HCT116 (cell line): ENCODE results near the gene GPR142. TPM values are rescaled to one million over a fixed set of nuclear protein-coding genes. Genes with fewer than 3 reads are reported as not detected.
A peak's percentile ranks its signal among the peaks of the same experiment; 100 is the strongest.

Source experiments
- ATAC-seq: fragments of 200-7000 bp; cut with Tn5 transposase; 2 replicates; pipeline ENCODE4 v1.9.1; 2020; ENCODE audit warnings: mild to moderate bottlenecking, moderate library complexity
- BruUV-seq: library from RNA; stranded (reverse); fragments of 400-500 nt; replicated peaks from 2 replicates; lab custom pipeline; 2021; lab: Mats Ljungman, UMichigan
- CTCF ChIA-PET: fragments of 300-600 bp; sonication (Branson Sonifier 250); formaldehyde crosslinking; loops from one replicate; lab custom pipeline; 2021; ENCODE audit warnings: antibody characterized with exemption; lab: Charles Lee
- POLR2A ChIA-PET: fragments of 300-600, 350-600 bp; sonication (Branson Sonifier 250); formaldehyde crosslinking; loops from one replicate; lab custom pipeline; 2021; ENCODE audit warnings: antibody characterized with exemption; lab: Charles Lee
- RAD21 ChIA-PET, 2 experiments: fragments of 300-600 bp; sonication (Branson Sonifier 250); formaldehyde crosslinking; loops; one replicate each; lab custom pipeline; 2023; ENCODE audit warnings: low total read pairs in 2 of 2; ENCODE audit not compliant: uncharacterized antibody in 2 of 2, unreplicated experiment in 2 of 2, low non-redundant PET in 1 of 2; lab: Charles Lee
- DNase-seq: peaks from one replicate; pipeline ENCODE4 v3.0.0-alpha.2; 2010; ENCODE audit warnings: low read depth, low spot score
- H2AFZ ChIP-seq: fragments of 200-600 bp; shearing (Covaris generic), sonication (generic); 2 replicates; pipeline ENCODE4 v1.6.1; 2017; ENCODE audit warnings: low read depth, mixed run types, mixed read lengths, antibody characterized with exemption, low read length; ENCODE audit not compliant: poor library complexity, severe bottlenecking
- H3K27ac ChIP-seq: 2 replicates; pipeline ENCODE4 v1.5.1; 2012; ENCODE audit warnings: low read depth, low read length
- H3K27me3 ChIP-seq: fragments of 200-600 bp; sonication (generic); 2 replicates; pipeline ENCODE4 v1.6.1; 2016; ENCODE audit warnings: mixed run types, low read length, mixed read lengths; ENCODE audit not compliant: insufficient read depth
- H3K36me3 ChIP-seq, 2 experiments: fragments of 200-500 bp in 1 of 2; fragments of 200-600 bp in 1 of 2; sonication (Bioruptor generic) in 1 of 2; sonication (generic) in 1 of 2; 2 replicates each; pipeline versions ENCODE4 v1.5.1 to v1.6.1; 2014 to 2016; ENCODE audit warnings: low read length in 2 of 2, inconsistent platforms in 1 of 2, mixed read lengths in 1 of 2, mixed run types in 1 of 2; ENCODE audit not compliant: insufficient read depth in 2 of 2, control insufficient read depth in 1 of 2
- H3K4me1 ChIP-seq, 2 experiments: fragments of 200-600 bp in 1 of 2; sonication (generic) in 1 of 2; 2 replicates each; pipeline versions ENCODE4 v1.5.1 to v1.6.1; 2012 to 2017; ENCODE audit warnings: low read length in 2 of 2, inconsistent platforms in 1 of 2, mild to moderate bottlenecking in 1 of 2, mixed read lengths in 1 of 2, mixed run types in 1 of 2, moderate library complexity in 1 of 2; ENCODE audit not compliant: insufficient read depth in 2 of 2, control insufficient read depth in 1 of 2
- H3K4me2 ChIP-seq: fragments of 200-600 bp; sonication (generic); 2 replicates; pipeline ENCODE4 v1.6.1; 2017; ENCODE audit warnings: mixed run types, low read length, mixed read lengths
- H3K4me3 ChIP-seq, 2 experiments: fragments of 200-600 bp in 1 of 2; sonication (generic) in 1 of 2; replicated peaks in 1 of 2; 2 replicates each; pipeline ENCODE4 v1.5.1; 2011 to 2016; ENCODE audit warnings: low read length in 2 of 2, control low read depth in 1 of 2, low read depth in 1 of 2, mild to moderate bottlenecking in 1 of 2, mixed read lengths in 1 of 2, mixed run types in 1 of 2
- H3K79me2 ChIP-seq: fragments of 200-600 bp; sonication (generic); 2 replicates; pipeline ENCODE4 v1.6.1; 2017; ENCODE audit warnings: mild to moderate bottlenecking, mixed run types, low read length, moderate library complexity, mixed read lengths; ENCODE audit not compliant: insufficient read depth
- H3K9ac ChIP-seq: fragments of 200-600 bp; sonication (generic); 2 replicates; pipeline ENCODE4 v1.6.1; 2016; ENCODE audit warnings: low read length, mixed read lengths
- H3K9me2 ChIP-seq: fragments of 200-600 bp; sonication (generic), shearing (Covaris generic); 2 replicates; pipeline ENCODE4 v1.6.1; 2017; ENCODE audit warnings: mixed run types, mild to moderate bottlenecking, moderate library complexity; ENCODE audit not compliant: insufficient read depth
- H3K9me3 ChIP-seq, 2 experiments: fragments of 200-500 bp in 1 of 2; fragments of 200-600 bp in 1 of 2; sonication (Bioruptor generic) in 1 of 2; sonication (generic) in 1 of 2; 2 replicates each; pipeline ENCODE4 v1.6.1; 2014 to 2017; ENCODE audit warnings: low read length in 2 of 2, mixed read lengths in 2 of 2, inconsistent platforms in 1 of 2, low read depth in 1 of 2, mild to moderate bottlenecking in 1 of 2, mixed run types in 1 of 2, moderate library complexity in 1 of 2; ENCODE audit not compliant: control insufficient read depth in 1 of 2, insufficient read depth in 1 of 2
- H4K20me1 ChIP-seq: fragments of 200-600 bp; sonication (generic), shearing (Covaris generic); 2 replicates; pipeline ENCODE4 v1.6.1; 2017; ENCODE audit warnings: mixed run types, mild to moderate bottlenecking, moderate library complexity; ENCODE audit not compliant: insufficient read depth
- CBX3 ChIP-seq: IDR thresholded peaks from 2 replicates; pipeline ENCODE4 v1.6.1; 2012; ENCODE audit warnings: low read depth
- ELF1 ChIP-seq: IDR thresholded peaks from 2 replicates; pipeline ENCODE4 v1.6.1; 2012; ENCODE audit warnings: low read depth, borderline replicate concordance
- FOSL1 ChIP-seq: IDR thresholded peaks from 2 replicates; pipeline ENCODE4 v1.6.1; 2012; ENCODE audit warnings: low read depth
- MAX ChIP-seq: IDR thresholded peaks from 2 replicates; pipeline ENCODE4 v1.6.1; 2012
- RAD21 ChIP-seq: IDR thresholded peaks from 2 replicates; pipeline ENCODE4 v1.6.1; 2012; ENCODE audit warnings: low read depth, mild to moderate bottlenecking
- ZFX ChIP-seq: fragments of 450-650 bp; IDR thresholded peaks from 2 replicates; pipeline ENCODE4 v1.6.1; 2017
- intact Hi-C: fragments of 100-400 bp; cut with micrococcal nuclease; formaldehyde crosslinking; loops from 2 replicates; pipeline ENCODE4 v1.10.0; 2022
- total RNA-seq: library from RNA; stranded (reverse); gene quantifications from one replicate; pipeline ENCODE4 v1.2.1, GENCODE V29; 2021; ENCODE audit not compliant: unreplicated experiment
- TF ChIP-seq, protein P1 (sequence below): IDR thresholded peaks from 2 replicates; pipeline ENCODE4 v1.6.1; 2012; ENCODE audit warnings: low read depth
- TF ChIP-seq, protein P2 (sequence below), 3 experiments: fragments of 200-600 bp in 1 of 3; sonication (generic) in 1 of 3; IDR thresholded peaks in 2 of 3; conservative IDR thresholded peaks in 1 of 3; 2 replicates each; pipeline ENCODE4 v1.5.1; 2012 to 2017; ENCODE audit warnings: low read depth in 2 of 3, low read length in 2 of 3, antibody characterized with exemption in 1 of 3, borderline replicate concordance in 1 of 3, control low read depth in 1 of 3, mild to moderate bottlenecking in 1 of 3, mixed read lengths in 1 of 3, mixed run types in 1 of 3, moderate library complexity in 1 of 3; ENCODE audit not compliant: insufficient read depth in 1 of 3

Gene GPR142
- total RNA-seq, 1 experiment from 2014 or later = not detected

- intact Hi-C loops = no loop called here
- RAD21 ChIA-PET = no interaction called here
- no peak for ATAC-seq
- H3K36me3 ChIP-seq = no peaks in the 10 kb centered on the region
- H2AFZ ChIP-seq = no peak overlapping the region
- CTCF ChIA-PET = interaction anchor here (0.9 to 1.0 kb wide), 2 partner anchors 17 to 31 kb away, joined by 3 to 4 read pairs; no protein-coding TSS in a partner anchor
- no peaks in the 10 kb centered on the region for H3K9me2 ChIP-seq
- H3K4me1 ChIP-seq = peaks cover 0 to 19% of the 10 kb centered on the region in 2 experiments; a peak in 2 of 4 replicates
- H3K79me2 ChIP-seq = no peaks in the 10 kb centered on the region
- no peak overlapping the region for H3K27ac ChIP-seq
- no peak for TF ChIP-seq ELF1
- BruUV-seq = no TSS peak
- H3K4me3 ChIP-seq = no peak overlapping the region
- POLR2A ChIA-PET = interaction anchor here (1.2 kb wide), 1 partner anchor 10 kb away, joined by 3 read pairs; no protein-coding TSS in a partner anchor
- H3K9ac ChIP-seq = no peak overlapping the region
- H3K27me3 ChIP-seq = no peaks in the 10 kb centered on the region
- H3K9me3 ChIP-seq = no peaks in the 10 kb centered on the region
- H3K4me2 ChIP-seq = no peak overlapping the region
- H4K20me1 ChIP-seq = no peaks in the 10 kb centered on the region
- no peak for DNase-seq
Observed at GRCh38 chr17:74407384-74407783, 40.1 kb downstream of the GPR142 start.

DNA sequence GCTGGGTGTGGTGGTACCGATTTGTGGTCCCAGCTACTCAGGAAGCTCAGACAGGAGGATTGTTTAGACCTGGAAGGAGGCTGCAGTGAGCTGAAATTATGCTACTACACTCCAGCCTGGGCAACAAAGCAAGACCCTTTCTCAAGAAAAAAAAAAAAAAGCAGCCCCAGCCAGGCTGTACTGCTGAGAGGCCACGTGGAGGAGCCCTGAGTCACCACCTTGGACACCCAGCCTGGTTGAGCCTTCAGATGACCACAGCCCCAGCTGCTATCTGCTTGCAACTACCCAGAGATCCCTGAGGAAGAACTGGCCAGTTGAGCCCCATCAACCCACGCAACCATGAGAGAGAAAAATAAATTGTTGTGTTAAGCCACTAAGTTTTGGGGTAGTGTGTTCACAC lies 41.0 kb downstream of the GPR142 start:
- Histone ChIP-seq H3K27me3 (no peaks in the 10 kb centered on the region), H3K4me2 (no peak overlapping the region), H3K4me1 (peaks cover 0 to 19% of the 10 kb centered on the region in 2 experiments; a peak in 2 of 4 replicates), H3K9ac (no peak overlapping the region), H3K36me3 (no peaks in the 10 kb centered on the region), H3K9me3 (no peaks in the 10 kb centered on the region), H3K27ac (no peak overlapping the region), H3K9me2 (no peaks in the 10 kb centered on the region), H4K20me1 (no peaks in the 10 kb centered on the region), H3K79me2 (no peaks in the 10 kb centered on the region), H2AFZ (no peak overlapping the region), H3K4me3 (no peak overlapping the region)
- TF ChIP-seq, protein P1, sequence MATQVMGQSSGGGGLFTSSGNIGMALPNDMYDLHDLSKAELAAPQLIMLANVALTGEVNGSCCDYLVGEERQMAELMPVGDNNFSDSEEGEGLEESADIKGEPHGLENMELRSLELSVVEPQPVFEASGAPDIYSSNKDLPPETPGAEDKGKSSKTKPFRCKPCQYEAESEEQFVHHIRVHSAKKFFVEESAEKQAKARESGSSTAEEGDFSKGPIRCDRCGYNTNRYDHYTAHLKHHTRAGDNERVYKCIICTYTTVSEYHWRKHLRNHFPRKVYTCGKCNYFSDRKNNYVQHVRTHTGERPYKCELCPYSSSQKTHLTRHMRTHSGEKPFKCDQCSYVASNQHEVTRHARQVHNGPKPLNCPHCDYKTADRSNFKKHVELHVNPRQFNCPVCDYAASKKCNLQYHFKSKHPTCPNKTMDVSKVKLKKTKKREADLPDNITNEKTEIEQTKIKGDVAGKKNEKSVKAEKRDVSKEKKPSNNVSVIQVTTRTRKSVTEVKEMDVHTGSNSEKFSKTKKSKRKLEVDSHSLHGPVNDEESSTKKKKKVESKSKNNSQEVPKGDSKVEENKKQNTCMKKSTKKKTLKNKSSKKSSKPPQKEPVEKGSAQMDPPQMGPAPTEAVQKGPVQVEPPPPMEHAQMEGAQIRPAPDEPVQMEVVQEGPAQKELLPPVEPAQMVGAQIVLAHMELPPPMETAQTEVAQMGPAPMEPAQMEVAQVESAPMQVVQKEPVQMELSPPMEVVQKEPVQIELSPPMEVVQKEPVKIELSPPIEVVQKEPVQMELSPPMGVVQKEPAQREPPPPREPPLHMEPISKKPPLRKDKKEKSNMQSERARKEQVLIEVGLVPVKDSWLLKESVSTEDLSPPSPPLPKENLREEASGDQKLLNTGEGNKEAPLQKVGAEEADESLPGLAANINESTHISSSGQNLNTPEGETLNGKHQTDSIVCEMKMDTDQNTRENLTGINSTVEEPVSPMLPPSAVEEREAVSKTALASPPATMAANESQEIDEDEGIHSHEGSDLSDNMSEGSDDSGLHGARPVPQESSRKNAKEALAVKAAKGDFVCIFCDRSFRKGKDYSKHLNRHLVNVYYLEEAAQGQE = no peak
- no peak; the same call in 1 of the 2 replicates for TF ChIP-seq FOSL1
- TF ChIP-seq, protein P2, sequence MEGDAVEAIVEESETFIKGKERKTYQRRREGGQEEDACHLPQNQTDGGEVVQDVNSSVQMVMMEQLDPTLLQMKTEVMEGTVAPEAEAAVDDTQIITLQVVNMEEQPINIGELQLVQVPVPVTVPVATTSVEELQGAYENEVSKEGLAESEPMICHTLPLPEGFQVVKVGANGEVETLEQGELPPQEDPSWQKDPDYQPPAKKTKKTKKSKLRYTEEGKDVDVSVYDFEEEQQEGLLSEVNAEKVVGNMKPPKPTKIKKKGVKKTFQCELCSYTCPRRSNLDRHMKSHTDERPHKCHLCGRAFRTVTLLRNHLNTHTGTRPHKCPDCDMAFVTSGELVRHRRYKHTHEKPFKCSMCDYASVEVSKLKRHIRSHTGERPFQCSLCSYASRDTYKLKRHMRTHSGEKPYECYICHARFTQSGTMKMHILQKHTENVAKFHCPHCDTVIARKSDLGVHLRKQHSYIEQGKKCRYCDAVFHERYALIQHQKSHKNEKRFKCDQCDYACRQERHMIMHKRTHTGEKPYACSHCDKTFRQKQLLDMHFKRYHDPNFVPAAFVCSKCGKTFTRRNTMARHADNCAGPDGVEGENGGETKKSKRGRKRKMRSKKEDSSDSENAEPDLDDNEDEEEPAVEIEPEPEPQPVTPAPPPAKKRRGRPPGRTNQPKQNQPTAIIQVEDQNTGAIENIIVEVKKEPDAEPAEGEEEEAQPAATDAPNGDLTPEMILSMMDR (IDR thresholded peaks at IDR 0.05 in 2 of 3, conservative IDR thresholded peaks at IDR 0.05 in 1 of 3; ENCODE audit: borderline replicate concordance in 1 of 3, insufficient read depth in 1 of 3, low read depth in 2 of 3, low read length in 2 of 3) = peak in 1 of 3 experiments; percentile 23; a peak in 2 of 6 replicates
- peak; percentile 57; the same call in 1 of the 2 replicates for TF ChIP-seq CBX3
- peak; percentile 72; the same call in 1 of the 2 replicates for TF ChIP-seq MAX
- peak; percentile 80 for TF ChIP-seq RAD21
- TF ChIP-seq ZFX = no peak
- ChIA-PET POLR2A (interaction anchor here (1.2 kb wide), 1 partner anchor 9 kb away, joined by 3 read pairs; no protein-coding TSS in a partner anchor), RAD21 (interaction anchor here (0.8 to 1.6 kb wide), 4 partner anchors 29 to 49 kb away, joined by 3 to 4 read pairs (median 3); no protein-coding TSS in a partner anchor), CTCF (interaction anchor here (0.9 to 1.2 kb wide), 3 partner anchors 18 to 46 kb away, joined by 3 to 6 read pairs (median 4); no protein-coding TSS in a partner anchor)
- peak; percentile 88 for ATAC-seq
- no peak for DNase-seq
- intact Hi-C loops = no loop called here
- no TSS peak for BruUV-seq
